Measurements from ENCODE around the gene ZNF57.

DNA sequence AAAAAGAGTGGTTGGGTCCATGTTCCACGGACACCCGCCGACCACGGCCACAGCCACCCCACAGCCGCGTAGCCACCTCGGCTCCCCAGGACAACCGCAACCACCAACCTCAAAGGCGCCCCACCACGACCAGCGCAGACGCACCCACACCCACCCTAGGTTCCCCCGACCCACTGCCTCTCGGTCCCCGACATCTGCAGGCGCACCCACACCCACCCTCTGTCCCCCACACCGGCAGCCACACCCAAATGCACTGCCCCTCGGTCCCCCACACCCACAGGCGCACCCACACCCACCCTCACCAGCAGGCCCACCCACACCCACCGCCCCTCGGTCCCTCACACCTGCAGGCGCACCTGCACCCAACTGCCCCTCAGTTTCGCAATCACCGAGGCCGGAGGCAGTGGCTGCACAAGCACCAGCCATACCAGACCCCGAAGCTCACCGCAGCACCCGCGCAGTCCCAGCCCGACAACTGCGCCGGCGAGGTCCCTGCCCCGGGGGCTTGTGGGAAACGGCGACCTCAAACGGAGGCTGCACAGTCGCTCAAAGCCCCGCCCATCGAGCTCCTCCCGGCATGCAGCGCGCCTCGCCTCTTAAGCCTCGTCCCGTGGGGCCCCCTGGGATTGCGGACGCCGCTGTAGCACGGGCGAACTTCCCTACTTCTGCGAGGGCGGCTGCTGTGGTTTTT is 25.8 kb downstream of the ZNF57 start:
- no peak for TF ChIP-seq CTCF (IDR thresholded peaks at IDR 0.05)
- TF ChIP-seq POLR2AphosphoS5 (IDR thresholded peaks at IDR 0.05), result no peak
